GM12891 (cell line): Measurements from ENCODE around the gene SMARCD2.

Experiments used
- DNase-seq: peaks from one replicate; pipeline ENCODE4 v3.0.0; 2011; ENCODE audit warnings: low spot score; ENCODE audit not compliant: insufficient read length
- FAIRE-seq: peaks from 2 replicates; lab custom pipeline; 2011; peaks lifted over from hg19 to GRCh38; lab: Jason Lieb, UNC
- PAX5 ChIP-seq: IDR thresholded peaks from 2 replicates; pipeline ENCODE4 v1.6.1; 2011; ENCODE audit warnings: low read length, moderate library complexity, mild to moderate bottlenecking; ENCODE audit not compliant: insufficient read depth, severe bottlenecking
- POLR2A ChIP-seq: IDR thresholded peaks from 2 replicates; pipeline ENCODE4 v1.6.1; 2011; ENCODE audit warnings: low read depth, low read length, control low read depth
- POLR2AphosphoS5 ChIP-seq: IDR thresholded peaks from 2 replicates; pipeline ENCODE4 v1.6.1; 2011; ENCODE audit warnings: low read depth, low read length, control low read depth
- POU2F2 ChIP-seq: IDR thresholded peaks from 2 replicates; pipeline ENCODE4 v1.6.1; 2011; ENCODE audit warnings: low read depth, mild to moderate bottlenecking, control low read depth, low read length, moderate library complexity
- SPI1 ChIP-seq: IDR thresholded peaks from 2 replicates; pipeline ENCODE4 v1.6.1; 2011; ENCODE audit warnings: low read depth, low read length, control low read depth
- TAF1 ChIP-seq: IDR thresholded peaks from 2 replicates; pipeline ENCODE4 v1.6.1; 2011; ENCODE audit warnings: low read depth, low read length, control low read depth

SMARCD2 gene

GRCh38 chr17:63792055-63792729 lies 50.3 kb downstream of the SMARCD2 start:
- no peak for TF ChIP-seq POU2F2
- no peak for TF ChIP-seq SPI1
- no peak for TF ChIP-seq TAF1
- no peak for TF ChIP-seq POLR2A
- TF ChIP-seq POLR2AphosphoS5: no peak
- no peak for TF ChIP-seq PAX5
- FAIRE-seq: no peak
- DNase-seq: no peak

GRCh38 chr17:63790057-63790456 lies 52.4 kb downstream of the SMARCD2 start:
- FAIRE-seq (no peak), DNase-seq (no peak)
- TF ChIP-seq SPI1: no peak
- no peak for TF ChIP-seq PAX5
- TF ChIP-seq POU2F2: no peak
- no peak for TF ChIP-seq POLR2AphosphoS5
- TF ChIP-seq POLR2A: no peak
- no peak for TF ChIP-seq TAF1

GRCh38 chr17:63786971-63787711 lies 55.3 kb downstream of the SMARCD2 start:
- TF ChIP-seq TAF1 (no peak), POLR2AphosphoS5 (no peak), POU2F2 (no peak), POLR2A (no peak), SPI1 (no peak), PAX5 (no peak)
- FAIRE-seq (no peak), DNase-seq (no peak)

GRCh38 chr17:63786117-63786516 lies 56.4 kb downstream of the SMARCD2 start:
- TF ChIP-seq POLR2AphosphoS5 (no peak), POLR2A (no peak), SPI1 (no peak)
- FAIRE-seq (no peak), DNase-seq (no peak)

- no peak for FAIRE-seq
- no peak for TF ChIP-seq POU2F2
- no peak for TF ChIP-seq PAX5
- TF ChIP-seq POLR2AphosphoS5: no peak
- TF ChIP-seq SPI1: no peak
- no peak for TF ChIP-seq TAF1
- TF ChIP-seq POLR2A: no peak
Measured at GRCh38 chr17:63785556-63785955, 56.9 kb downstream of the SMARCD2 start.

GRCh38 chr17:63783522-63783921 lies 59.0 kb downstream of the SMARCD2 start:
- TF ChIP-seq POLR2A (no peak), TAF1 (no peak), POU2F2 (no peak), POLR2AphosphoS5 (no peak), PAX5 (no peak), SPI1 (no peak)
- DNase-seq: no peak
- FAIRE-seq: no peak

More at GRCh38 chr17:63785556-63785955, 56.9 kb downstream of the SMARCD2 start:
- DNase-seq: no peak
